Umbilical cord (tissue), 2 donors: ENCODE data around the gene SCFD2. TPM values are rescaled to one million over a fixed set of nuclear protein-coding genes. Genes with fewer than 3 reads are reported as not detected.
"Not testable (repeated sequence)": the region's sequence is repeated elsewhere in the genome, so short reads cannot be mapped to it uniquely, and the experiment has no call there.

ENCODE experiments used
- DNase-seq: peaks from one replicate; pipeline ENCODE4 v3.0.0-alpha.2; 2015; ENCODE audit warnings: low spot score
- total RNA-seq: library from RNA; depleted of rRNA; stranded (reverse); fragments of >200 nt; gene quantifications from one replicate; pipeline ENCODE4 v1.2.3, GENCODE V29; 2014; ENCODE audit warnings: low replicate concordance; ENCODE audit not compliant: insufficient read depth

SCFD2 gene
- total RNA-seq, 1 donor from 2014 or later, result 26.7 TPM

- no peak for DNase-seq
Observed at GRCh38 chr4:53105313-53105712, 260.5 kb downstream of the SCFD2 start.

GRCh38 chr4:53103481-53103880 is 262.4 kb downstream of the SCFD2 start:
- DNase-seq, result no peak

DNA sequence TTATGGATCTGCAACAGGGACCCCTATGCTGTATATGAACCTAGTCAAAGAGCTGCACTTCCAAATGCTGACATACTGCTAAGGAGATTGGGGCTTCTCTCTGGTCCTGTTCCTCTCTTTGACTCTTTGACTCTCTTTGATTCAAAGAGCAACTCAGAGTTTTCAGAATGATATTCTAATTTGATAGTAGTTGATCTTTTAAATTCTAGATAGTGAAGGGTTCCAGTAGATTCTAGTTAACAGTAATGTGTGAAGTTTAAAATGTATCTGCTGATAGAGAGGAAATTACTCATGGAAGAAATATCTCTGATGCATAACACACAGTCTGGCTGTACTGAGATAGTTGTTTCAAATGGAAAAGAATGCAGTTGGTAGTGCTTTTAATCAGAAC is 264.7 kb downstream of the SCFD2 start:
- DNase-seq, result peak; percentile 68

- DNase-seq, result peak; percentile 82
Observed at GRCh38 chr4:53100501-53101190, 265.2 kb downstream of the SCFD2 start.

GRCh38 chr4:53098681-53099121 is 267.2 kb downstream of the SCFD2 start:
- no peak for DNase-seq

DNA sequence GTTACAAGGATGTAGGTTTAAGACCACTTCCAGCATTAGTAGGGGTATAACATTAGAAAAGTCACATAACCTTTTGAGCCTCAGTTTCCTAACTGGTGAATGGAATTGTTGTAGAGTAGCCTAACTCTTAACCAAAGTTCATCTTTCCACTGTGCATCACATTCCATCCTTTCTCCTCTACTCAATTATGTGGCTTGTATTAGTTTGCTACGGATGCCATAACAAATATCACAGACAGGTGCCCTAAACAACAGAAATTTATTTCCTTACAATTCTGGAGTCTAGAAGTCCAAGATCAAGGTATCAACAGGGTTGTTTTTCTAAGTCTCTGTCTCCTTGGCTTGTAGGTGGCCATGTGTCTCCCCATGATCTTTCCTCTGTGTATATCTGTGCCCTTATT is 271.8 kb downstream of the SCFD2 start:
- DNase-seq, result no peak

DNA sequence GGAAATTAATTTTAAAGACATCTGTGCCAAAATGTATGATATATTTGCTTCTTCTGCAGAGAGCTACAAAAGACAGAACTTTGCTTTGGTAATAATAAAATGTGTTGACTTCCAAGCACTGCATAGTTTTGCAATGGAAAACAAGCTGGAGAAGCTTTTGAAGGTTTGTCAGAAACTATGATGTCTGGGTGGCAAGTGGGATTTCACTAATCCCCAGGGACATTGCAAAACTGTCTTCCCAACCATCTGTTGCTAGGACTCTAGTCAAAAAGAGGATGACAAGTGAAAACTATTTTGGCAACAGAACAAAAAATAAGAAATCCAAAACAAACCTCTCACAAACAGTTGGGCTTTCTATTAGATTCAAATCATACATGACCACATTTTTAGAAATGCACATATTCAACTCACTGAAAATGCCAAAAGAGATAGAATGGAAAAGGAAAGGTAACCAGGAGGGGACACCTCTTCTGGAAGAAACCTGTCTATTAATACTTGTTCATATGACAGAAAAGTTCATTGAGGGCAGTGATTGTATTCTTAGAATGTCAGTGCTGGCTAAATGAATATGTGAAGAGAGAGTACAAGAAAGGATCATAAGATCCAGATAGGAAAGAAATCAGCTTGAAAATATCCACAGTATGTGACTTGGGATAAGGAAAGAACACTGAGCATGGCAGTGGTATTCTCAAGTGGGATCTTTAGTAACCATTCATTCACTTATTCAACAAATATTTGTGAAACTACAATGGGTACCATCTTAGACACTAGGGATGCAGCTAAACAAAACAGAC is 275.7 kb downstream of the SCFD2 start:
- peak; percentile 72 for DNase-seq

- DNase-seq, result no peak
Observed at GRCh38 chr4:53088152-53088551, 277.7 kb downstream of the SCFD2 start.

GRCh38 chr4:53076374-53076958 is 289.4 kb downstream of the SCFD2 start:
- peak; percentile 50 for DNase-seq

GRCh38 chr4:53075162-53075785 is 290.6 kb downstream of the SCFD2 start:
- DNase-seq, result no peak

DNA sequence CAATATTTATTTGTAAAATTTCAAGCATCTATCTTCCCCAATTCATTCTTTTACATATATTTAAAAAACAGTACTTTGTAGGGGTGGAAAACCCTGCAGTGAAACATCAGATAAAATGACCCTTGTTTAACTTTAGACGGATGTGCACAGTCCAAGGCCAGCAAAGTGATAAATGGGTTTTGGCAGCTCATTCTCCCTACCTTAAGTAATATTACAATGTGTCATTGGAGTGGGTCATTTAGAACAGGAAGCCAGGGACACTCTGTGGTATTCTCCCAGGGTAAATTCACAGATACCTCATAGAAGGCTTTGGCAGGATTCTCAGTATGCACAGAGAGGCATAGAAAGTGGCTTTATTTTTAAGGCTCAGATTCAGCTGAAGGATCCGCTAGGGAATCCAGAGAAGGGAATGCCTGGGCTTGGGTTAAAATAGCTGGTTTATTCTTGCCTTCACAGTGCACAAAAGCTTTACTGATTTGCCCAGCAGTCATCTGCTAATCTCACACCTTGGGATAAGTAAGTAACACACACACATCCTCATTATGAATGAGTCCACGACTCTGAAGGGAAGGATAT is 297.0 kb downstream of the SCFD2 start:
- DNase-seq, result no peak

- DNase-seq, result no peak
Observed at GRCh38 chr4:53067125-53067802, 298.6 kb downstream of the SCFD2 start.

DNA sequence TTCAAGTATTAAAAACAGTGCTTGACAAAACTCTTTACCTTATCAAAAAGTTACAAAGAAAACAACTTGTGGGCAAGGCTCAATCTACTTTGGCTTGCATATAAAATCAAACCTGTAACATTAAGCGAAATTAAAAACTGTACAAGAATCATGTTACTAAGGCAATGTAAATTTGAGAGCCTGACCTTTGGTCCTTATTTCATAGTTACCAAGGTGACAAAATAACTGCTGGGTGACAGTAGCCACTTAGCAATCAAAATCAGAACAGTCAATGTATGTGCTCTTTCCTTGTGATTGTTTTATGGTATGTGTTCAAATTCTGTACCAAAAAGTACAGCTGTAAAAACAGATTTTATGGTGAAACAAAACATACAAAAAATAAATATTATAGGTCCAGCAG is 299.7 kb downstream of the SCFD2 start:
- no peak for DNase-seq

- no peak for DNase-seq
Observed at GRCh38 chr4:53064609-53065008, 301.3 kb downstream of the SCFD2 start.

GRCh38 chr4:53061091-53061850 is 304.6 kb downstream of the SCFD2 start:
- no peak for DNase-seq

GRCh38 chr4:53060278-53060677 is 305.6 kb downstream of the SCFD2 start:
- no peak for DNase-seq

- no peak for DNase-seq
Observed at GRCh38 chr4:53059871-53060270, 306.0 kb downstream of the SCFD2 start.

GRCh38 chr4:53059256-53059655 is 306.6 kb downstream of the SCFD2 start:
- DNase-seq, result peak; percentile 65

DNA sequence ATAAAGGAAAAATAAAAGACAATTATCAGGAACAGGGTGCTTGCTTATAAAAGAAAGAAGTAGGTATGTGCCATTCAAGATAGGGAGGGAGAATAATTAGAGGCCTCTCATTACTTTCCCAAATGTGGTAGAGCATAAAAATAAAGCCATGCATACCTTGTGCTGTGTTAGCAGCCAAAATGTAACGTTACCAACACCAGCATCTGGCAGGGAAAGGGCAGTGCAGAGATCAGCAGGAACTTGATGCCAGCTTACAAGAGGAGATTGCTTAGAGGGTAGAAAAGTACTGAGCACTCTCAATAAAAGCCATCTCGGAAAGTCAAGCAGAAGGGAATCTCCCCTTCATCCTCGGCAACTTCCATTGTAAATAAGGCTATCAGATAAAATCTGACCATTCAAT is 308.2 kb downstream of the SCFD2 start:
- no peak for DNase-seq

DNA sequence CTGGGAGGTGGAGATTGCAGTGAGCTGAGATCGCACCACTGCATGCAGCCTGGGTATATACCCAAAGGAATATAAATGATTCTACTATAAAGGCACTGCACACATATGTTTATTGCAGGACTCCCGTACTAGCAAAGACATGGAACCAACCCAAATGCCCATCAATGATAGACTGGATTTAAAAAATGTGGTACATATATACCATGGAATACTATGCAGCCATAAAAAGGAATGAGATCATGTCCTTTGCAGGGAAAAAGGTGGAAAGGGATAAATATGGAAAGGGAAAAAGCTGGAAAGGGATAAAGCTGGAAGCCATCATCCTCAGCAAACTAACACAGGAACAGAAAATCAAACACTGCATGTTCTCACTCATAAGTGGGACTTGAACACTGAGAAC is 308.8 kb downstream of the SCFD2 start:
- DNase-seq, result not testable (repeated sequence)
